ENCODE data around the gene SPATA13.

SPATA13 gene

GRCh38 chr13:24129914-24130774 is 30.4 kb upstream of the SPATA13 start:
- no peaks in the 10 kb centered on the region for H3K79me2 ChIP-seq (ENCODE audit: insufficient read depth, low read depth)
- H3K9ac ChIP-seq: no peak overlapping the region
- no peaks in the 10 kb centered on the region for H3K27me3 ChIP-seq (ENCODE audit: insufficient read depth, low read depth)
- H4K20me1 ChIP-seq (ENCODE audit: insufficient read depth): no peaks in the 10 kb centered on the region
- no peak overlapping the region for H3K4me3 ChIP-seq (IDR thresholded peaks at IDR 0.05; ENCODE audit: insufficient read depth, low read depth, low read length)
- no peaks in the 10 kb centered on the region for H3K4me1 ChIP-seq (ENCODE audit: low read depth, poor library complexity, severe bottlenecking)
- no peak overlapping the region for H3K27ac ChIP-seq
- H2AFZ ChIP-seq (ENCODE audit: low read depth): no peak overlapping the region
- H3K4me2 ChIP-seq: no peak overlapping the region
- no peaks in the 10 kb centered on the region for H3K36me3 ChIP-seq (ENCODE audit: insufficient read depth)
- no peak for TF ChIP-seq CTCF (conservative IDR thresholded peaks at IDR 0.05; ENCODE audit: low read depth, low read length)

GRCh38 chr13:24131749-24132148 is 28.8 kb upstream of the SPATA13 start:
- TF ChIP-seq CTCF (conservative IDR thresholded peaks at IDR 0.05; ENCODE audit: low read depth, low read length): no peak
- no peaks in the 10 kb centered on the region for H3K36me3 ChIP-seq (ENCODE audit: insufficient read depth)
- no peak overlapping the region for H3K4me2 ChIP-seq
- no peak overlapping the region for H2AFZ ChIP-seq (ENCODE audit: low read depth)
- H3K9ac ChIP-seq: no peak overlapping the region
- H3K4me3 ChIP-seq (IDR thresholded peaks at IDR 0.05; ENCODE audit: insufficient read depth, low read depth, low read length): no peak overlapping the region
- H3K4me1 ChIP-seq (ENCODE audit: low read depth, poor library complexity, severe bottlenecking): no peaks in the 10 kb centered on the region
- H3K79me2 ChIP-seq (ENCODE audit: insufficient read depth, low read depth): no peaks in the 10 kb centered on the region
- no peaks in the 10 kb centered on the region for H3K27me3 ChIP-seq (ENCODE audit: insufficient read depth, low read depth)
- no peaks in the 10 kb centered on the region for H4K20me1 ChIP-seq (ENCODE audit: insufficient read depth)
- no peak overlapping the region for H3K27ac ChIP-seq

GRCh38 chr13:24133021-24133795 is 27.3 kb upstream of the SPATA13 start:
- H3K27ac ChIP-seq: no peak overlapping the region
- H3K9ac ChIP-seq: no peak overlapping the region
- H3K79me2 ChIP-seq (ENCODE audit: insufficient read depth, low read depth): no peaks in the 10 kb centered on the region
- no peaks in the 10 kb centered on the region for H4K20me1 ChIP-seq (ENCODE audit: insufficient read depth)
- no peaks in the 10 kb centered on the region for H3K36me3 ChIP-seq (ENCODE audit: insufficient read depth)
- TF ChIP-seq CTCF (conservative IDR thresholded peaks at IDR 0.05; ENCODE audit: low read depth, low read length): no peak
- no peaks in the 10 kb centered on the region for H3K27me3 ChIP-seq (ENCODE audit: insufficient read depth, low read depth)
- H2AFZ ChIP-seq (ENCODE audit: low read depth): no peak overlapping the region
- H3K4me1 ChIP-seq (ENCODE audit: low read depth, poor library complexity, severe bottlenecking): no peaks in the 10 kb centered on the region
- H3K4me3 ChIP-seq (IDR thresholded peaks at IDR 0.05; ENCODE audit: insufficient read depth, low read depth, low read length): no peak overlapping the region
- no peak overlapping the region for H3K4me2 ChIP-seq

GRCh38 chr13:24134231-24134630 is 26.3 kb upstream of the SPATA13 start:
- Histone ChIP-seq H4K20me1 (ENCODE audit: insufficient read depth) (no peaks in the 10 kb centered on the region), H3K79me2 (ENCODE audit: insufficient read depth, low read depth) (no peaks in the 10 kb centered on the region), H3K4me3 (IDR thresholded peaks at IDR 0.05; ENCODE audit: insufficient read depth, low read depth, low read length) (no peak overlapping the region), H3K4me1 (ENCODE audit: low read depth, poor library complexity, severe bottlenecking) (no peaks in the 10 kb centered on the region), H3K36me3 (ENCODE audit: insufficient read depth) (no peaks in the 10 kb centered on the region), H3K4me2 (no peak overlapping the region), H2AFZ (ENCODE audit: low read depth) (no peak overlapping the region), H3K27me3 (ENCODE audit: insufficient read depth, low read depth) (no peaks in the 10 kb centered on the region), H3K27ac (no peak overlapping the region), H3K9ac (no peak overlapping the region)
- no peak for TF ChIP-seq CTCF (conservative IDR thresholded peaks at IDR 0.05; ENCODE audit: low read depth, low read length)

Data from KMS-11 (cell line).